Left kidney (tissue), 2 donors: Measurements from ENCODE around the gene SLC22A1. TPM values are rescaled to one million over a fixed set of nuclear protein-coding genes. Genes with fewer than 3 reads are reported as not detected.

Experiments used
- DNase-seq: peaks from one replicate; pipeline ENCODE4 v3.0.0-alpha.2; 2013
- polyA plus RNA-seq: library from polyadenylated mRNA; unstranded; fragments of 120-200 nt; gene quantifications from one replicate; pipeline ENCODE4 v1.2.1, GENCODE V29; 2013; ENCODE audit not compliant: insufficient read length

Gene SLC22A1
- polyA plus RNA-seq, 1 donor, result 1.5 TPM

DNA sequence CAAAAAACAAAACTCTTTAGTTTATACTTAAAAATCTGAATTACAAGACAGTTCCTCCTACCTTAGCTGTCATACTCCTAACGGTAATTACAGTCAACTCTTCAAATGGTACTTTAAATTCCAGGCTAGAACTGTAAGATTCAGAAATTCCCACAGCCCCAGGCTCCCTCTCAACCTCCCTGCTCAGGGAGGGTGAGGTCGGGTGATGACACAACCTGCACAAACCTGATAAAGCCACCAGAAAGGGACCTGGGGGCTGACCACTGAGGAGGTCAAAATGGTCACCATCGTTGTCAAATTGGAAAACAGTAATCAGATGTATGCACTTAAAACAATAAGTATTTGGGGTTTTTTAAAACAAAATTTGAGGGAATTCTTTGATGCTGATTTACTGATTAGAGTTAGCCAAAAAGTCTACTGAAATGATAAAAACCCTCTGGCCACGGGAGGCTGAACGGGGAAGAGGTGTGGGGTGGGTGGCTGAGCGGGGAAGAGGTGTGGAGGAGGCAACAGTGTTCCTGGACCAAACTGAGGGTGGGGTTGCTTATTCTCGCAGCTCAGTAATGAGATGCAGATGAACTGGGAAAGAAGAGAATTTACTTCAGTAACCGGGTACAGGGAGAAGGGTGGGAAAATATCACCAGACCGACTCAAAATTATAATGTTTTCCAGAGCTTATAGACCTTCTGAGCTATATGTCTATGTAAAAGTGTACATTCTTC is 52.4 kb downstream of the SLC22A1 start:
- DNase-seq, result no peak

DNA sequence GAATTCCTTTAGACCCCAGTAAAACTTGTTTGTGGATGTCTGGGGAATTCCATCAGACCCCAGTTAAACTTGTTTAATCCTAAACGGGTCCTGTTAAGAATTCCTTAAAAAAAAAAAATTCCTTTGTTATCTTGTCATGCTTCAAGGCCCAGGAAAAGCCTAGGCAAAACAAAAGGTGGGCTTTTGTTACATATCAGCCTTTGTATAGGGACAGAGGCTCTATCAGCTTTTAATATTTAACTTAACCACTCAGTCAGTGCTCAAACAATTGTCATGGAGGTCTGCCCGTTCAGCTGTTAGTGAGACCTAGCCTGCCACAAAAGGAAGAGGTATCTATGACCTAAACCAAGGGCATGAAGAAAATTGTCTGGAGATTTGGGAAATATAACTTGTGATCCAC is 53.1 kb downstream of the SLC22A1 start:
- no peak for DNase-seq

DNA sequence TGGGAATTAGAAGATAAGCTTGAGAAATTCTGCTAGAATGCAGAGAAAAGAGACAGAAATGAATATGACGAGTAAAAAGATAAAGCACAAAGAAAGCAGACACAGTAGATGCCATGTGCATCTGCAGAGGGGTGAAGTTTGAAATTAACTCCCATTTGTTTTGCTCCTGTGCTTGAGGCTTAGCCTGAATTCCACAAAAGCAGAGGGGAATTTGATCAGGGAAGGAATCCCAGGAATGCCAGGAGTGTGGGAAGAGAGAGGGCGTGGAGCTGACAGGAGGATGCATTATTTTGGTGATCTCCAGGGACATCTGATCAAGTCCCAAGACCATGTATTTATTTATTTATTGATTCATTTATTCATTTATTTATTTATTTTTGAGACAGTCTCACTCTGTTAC is 55.6 kb downstream of the SLC22A1 start:
- DNase-seq, result no peak

DNA sequence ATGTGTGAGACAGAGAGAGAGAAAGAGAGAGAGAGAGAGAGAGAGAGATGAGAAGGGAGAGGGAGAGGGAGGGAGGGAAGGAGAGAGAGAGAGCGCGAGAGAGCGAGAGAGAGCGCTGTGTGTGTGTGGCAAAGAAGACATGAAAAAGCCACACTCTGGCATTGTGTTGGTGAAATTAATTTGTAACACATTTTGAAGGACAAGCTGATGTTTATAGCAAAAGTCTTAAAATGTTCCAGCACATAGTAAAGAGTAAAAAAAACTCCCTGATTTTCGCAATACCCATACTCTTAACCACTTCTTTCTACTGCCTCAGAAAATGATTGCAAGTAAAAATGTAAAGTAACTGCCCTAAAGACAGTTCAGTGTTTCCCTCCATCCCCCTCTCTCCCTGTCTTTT is 56.7 kb downstream of the SLC22A1 start:
- no peak for DNase-seq

DNA sequence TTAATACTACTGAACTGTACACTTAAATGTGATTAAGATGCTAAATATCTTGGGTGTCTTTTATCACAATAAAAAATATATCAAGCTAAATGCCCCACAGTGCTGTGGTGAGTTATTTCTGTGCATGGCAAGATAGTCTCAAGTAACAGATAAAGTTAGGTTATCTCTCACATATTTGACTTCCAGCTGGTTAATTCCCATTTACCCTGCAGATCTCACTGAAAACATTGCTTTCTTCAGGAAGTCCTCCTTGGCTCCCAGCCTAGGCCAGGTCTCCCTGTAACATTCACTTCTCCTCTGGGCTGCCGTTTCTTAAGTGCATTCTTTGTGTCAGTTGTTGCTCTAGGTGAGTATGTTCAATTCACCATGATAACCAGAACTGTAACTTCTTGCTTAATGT is 59.1 kb downstream of the SLC22A1 start:
- DNase-seq, result no peak

DNA sequence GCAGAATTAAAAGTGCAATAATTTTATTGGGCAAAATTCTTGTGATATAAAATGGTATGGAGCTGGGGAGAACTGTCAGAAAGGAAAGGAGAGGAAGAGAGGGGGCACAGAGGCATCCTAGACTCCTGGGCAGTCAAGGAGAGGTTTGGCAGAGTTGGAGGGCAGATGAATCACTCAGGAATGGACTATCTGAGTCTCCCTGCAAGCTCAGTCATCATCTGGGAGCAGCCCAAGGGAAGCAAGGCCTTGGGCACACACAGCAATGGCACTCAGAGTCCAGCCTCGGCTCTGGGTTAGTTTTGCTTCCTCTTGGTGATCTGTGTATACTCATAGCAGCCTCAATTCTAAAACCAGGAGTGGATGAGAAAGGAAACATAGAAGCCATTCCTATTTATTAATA is 67.2 kb downstream of the SLC22A1 start:
- DNase-seq, result no peak

DNA sequence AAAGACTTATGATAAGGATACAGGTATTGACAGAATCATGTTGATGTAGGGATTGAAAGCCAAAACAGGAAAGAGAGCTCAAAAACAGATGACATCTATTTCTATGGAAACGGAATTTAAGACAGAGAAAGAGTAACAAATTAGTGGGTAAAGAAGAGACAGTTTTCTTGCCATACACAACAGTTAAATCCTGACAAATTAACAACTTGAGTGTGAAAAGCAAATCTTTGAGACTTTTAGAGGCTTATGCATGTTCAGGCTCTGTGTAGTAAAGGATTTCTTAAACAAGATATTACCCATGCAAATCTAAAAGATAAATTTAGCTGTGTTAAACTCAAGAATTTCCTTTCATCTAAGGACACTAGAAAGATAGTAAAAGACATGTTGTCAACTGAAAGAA is 68.5 kb downstream of the SLC22A1 start:
- no peak for DNase-seq

DNA sequence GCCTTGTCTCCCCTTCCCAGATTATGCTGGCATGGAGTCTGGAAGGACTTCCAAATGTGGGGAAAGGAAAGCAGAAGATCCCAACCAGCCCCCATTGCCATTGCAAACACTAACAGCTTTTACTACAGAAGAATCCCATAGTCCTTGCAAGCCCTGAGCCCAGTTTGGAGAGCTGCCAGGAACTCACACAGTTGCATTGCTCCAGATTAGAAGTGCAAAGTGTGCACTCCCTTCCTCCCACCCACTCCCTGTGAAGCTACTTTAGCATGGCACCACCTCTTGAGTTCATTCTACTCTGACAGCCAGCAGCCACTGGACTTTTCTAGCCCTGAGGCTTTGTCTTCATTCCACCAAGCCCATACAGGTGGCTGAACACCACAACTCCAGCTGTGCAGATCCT is 69.4 kb downstream of the SLC22A1 start:
- DNase-seq, result no peak

DNA sequence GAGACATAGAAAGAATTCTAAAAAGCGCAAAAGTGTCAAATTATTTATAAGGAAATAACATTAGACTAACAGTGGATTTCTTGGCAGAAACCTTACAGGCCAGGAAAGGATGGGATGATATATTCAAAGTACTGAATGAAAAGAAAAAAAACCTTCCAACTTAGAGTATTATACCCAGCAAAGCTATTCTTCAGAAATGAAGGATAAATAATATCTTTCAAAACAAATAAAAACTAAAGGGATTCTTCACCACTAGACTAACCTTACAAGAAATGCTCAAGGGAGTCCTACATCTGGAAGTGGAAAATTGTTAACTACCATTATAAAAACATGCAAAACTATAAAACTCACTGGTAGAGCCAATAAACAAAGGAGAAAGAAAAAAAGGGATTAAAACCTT is 71.2 kb downstream of the SLC22A1 start:
- DNase-seq, result no peak

DNA sequence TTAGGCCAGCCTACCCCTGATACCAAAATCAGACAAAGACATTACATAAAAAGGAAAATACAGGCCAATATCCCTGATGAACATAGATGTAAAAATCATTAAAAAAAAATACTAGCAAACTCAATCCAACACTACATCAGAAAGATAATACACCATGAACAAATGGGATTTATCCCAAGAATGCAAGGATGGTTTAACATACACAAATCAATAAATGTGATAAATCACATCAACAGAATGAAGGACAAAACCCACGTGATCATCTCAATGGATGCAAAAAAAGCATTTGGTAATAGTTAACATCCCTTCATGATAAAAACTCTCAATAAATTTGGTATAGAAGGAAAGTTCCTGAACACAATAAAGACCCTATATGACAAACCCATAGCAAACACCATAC is 73.2 kb downstream of the SLC22A1 start:
- DNase-seq, result no peak

DNA sequence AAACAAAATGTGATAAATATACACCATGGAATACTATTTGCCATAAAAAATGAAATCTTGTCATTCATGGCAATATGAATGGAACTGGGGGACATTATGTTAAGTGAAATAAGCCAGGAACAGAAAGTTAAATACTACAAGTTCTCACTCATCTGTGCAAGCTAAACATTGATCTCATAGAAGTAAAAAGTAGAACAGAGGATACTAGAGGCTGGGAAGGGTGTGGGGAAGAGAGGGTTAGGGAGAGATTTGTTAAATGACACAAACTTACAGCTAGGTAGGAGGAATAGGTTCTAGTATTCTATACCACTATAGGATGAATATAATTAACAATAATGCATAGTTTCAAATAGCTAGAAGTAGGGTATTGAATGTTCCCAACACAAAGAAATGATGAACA is 76.0 kb downstream of the SLC22A1 start:
- no peak for DNase-seq

DNA sequence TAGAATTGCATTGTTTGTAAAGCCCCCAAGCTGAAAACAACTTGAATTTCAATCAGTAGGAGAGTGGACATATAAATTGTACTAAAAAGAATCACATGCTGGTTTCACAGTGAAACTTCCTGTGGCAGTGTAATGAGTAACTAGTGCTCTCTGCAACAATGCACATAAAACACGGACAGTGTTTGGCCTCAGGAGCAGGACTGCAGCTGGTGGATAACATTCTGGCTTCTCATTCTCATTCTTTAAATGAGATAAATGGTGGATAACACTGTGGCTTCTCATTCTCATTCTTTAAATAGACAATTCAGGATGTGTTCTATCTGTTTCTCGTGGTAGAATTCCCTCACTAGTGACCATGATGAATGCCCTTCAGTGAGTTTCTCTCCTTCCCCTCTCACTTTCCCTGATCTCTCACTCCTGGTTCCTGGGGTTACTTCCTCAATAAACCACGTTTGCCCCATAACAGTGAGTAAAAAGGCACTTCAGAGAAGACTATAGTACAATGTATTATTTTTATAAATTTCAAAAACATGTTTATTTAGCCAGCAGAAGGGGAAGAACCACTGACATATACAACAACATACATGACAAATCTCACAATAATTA is 77.1 kb downstream of the SLC22A1 start:
- no peak for DNase-seq

DNA sequence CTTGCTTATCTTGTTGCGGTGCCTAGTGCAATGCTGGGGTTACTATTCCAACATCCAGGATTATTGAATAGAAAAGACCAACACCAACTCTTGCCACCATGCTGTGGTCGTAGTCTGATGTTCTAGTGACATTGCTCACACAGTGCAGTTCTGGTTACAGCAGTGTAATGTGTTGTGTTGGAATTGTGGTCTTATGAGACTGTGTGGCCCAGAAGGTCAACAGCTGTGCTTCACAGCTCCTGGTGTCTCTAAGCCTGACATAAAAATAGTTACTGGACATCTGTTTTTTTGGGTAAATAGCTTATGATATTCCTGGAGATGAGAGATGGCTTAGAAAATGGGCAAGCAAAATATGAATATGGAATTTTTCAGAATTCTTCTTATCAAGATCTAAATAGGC is 79.4 kb downstream of the SLC22A1 start:
- no peak for DNase-seq

DNA sequence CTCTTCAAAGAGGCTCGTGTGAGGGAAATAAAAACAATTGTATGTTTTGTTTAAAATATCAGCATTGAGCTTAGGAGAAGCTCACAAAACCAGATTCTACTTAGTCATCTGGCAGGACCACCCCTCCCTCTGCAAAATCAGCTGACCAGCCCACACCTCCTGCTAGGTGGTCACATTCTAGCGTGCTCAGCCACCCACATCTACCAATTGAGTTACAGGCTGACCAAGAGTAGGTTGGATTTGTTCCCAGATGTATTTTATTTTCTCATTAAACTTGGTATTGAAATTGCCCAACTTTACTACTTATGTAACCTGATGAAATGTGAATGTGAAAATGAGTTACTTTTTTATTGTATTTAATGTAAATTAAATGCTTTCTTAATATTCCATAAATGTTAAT is 80.8 kb downstream of the SLC22A1 start:
- no peak for DNase-seq

DNA sequence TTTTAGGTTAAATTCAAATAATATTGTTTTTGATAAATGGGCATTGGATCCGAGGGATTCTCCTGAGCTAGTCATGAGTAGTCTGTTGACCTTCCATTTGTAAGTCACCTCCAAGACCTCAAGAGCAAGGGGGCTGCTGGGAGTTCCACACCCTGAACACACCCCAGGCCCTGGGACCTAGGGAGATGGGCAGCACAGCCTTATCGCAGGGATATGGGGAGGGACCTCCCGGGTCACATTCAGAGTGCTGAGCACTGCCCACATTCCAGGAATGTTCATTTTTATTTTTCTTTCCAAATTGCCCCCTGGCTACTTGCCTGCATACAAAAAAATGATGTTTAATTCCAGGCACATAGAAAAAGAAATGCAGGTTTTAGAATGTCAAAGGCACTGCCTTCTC is 81.5 kb downstream of the SLC22A1 start:
- DNase-seq, result no peak

DNA sequence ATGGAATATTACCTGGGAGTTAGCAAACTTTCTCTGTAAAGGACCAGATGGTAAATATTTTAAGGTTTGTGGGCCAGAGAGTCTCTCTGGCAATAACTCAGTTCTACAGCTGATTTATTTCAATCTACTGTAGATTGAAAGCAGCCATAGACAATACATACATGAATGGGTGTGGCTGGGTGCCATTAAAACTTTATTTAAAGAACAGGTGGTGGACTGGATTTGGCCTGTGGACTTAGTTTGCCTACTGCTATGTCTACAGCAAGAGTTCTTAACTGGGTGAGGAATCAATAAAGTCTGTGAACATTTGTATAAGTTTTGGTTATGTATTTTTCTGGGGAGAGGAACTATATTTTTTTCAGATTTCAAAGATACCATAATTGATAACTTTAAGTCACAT is 81.9 kb downstream of the SLC22A1 start:
- no peak for DNase-seq

DNA sequence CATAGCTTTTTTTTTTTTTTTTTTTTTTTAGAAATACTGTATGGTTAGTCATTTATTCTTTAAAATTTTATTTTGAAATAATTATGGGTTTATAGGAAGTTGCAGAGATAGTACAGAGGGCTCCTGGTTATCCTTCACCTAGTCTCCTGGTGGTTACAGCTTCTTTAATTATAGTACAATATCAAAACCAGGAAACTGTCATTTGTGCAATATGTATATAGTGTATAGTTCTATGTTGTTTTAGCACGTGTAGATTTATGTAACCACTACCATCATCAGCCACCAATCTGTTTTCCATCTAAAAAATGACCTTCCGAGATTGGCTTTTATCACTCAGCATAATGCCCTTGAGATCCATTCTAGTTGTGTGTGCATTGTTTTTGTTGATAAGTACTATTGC is 82.3 kb downstream of the SLC22A1 start:
- no peak for DNase-seq

DNA sequence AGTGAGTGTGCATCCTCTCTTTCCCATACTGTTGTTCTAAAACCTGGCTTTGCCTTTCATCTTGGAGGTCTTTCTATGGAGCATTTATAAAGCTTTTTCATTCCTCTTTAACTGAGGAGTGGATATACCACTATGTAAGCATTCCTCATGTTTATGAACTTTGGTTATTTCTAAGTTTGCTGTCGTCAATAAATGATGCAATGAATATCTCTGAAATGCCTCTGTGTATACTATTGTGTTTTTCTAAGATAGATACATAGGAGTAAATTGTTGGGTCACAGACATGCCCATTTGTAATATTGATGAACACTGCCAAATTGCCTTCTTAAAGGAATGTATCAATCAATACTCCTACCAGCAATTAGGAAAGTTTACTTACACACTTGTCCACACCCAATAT is 83.1 kb downstream of the SLC22A1 start:
- no peak for DNase-seq

DNA sequence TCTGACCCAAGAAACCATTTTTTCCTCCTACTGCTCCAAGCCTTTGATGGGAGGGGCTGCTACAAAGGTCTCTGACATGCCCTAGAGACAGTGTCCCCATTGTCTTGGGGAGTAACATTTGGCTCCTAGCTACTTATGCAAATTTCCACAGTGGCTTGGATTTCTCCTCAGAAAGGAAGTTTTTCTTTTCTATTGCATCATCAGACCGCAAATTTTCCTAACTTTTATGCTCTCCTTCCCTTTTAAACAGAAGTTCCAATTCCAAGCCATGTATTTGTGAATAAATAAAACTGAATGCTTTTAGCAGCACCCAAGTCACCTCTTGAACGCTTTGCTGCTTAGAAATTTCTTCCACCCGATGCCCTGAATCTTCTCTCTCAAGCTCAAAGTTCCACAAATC is 86.0 kb downstream of the SLC22A1 start:
- DNase-seq, result no peak

Other genes starting within 250 kb of the SLC22A1 start
- gene MAS1, start 230.8 kb upstream of the SLC22A1 start, polyA plus RNA-seq, result 0.03 TPM
- gene IGF2R, start 152.7 kb upstream of the SLC22A1 start, polyA plus RNA-seq, result 77.3 TPM
- 14.3 TPM for gene SLC22A2, start 137.0 kb downstream of the SLC22A1 start, polyA plus RNA-seq
- gene SLC22A3, start 226.6 kb downstream of the SLC22A1 start, polyA plus RNA-seq, result 6.4 TPM